T-cell (primary cell): ENCODE measurements around the gene POLR1C. TPM values are rescaled to one million over a fixed set of nuclear protein-coding genes. Genes with fewer than 3 reads are reported as not detected.

Experiments
- ATAC-seq, 4 experiments: fragments of 200-7000 bp in 3 of 4; fragments of 150-1000 bp in 1 of 4; cut with Tn5 transposase; replicated peaks in 1 of 4; 1 replicate in 3 of 4; 2 replicates in 1 of 4; pipeline ENCODE4 v1.10.0; 2021; ENCODE audit warnings: moderate library complexity in 3 of 4, mild to moderate bottlenecking in 2 of 4, moderate number of reproducible peaks in 1 of 4
- CTCF ChIA-PET, 2 donors: fragments of 300-600 bp; sonication (Branson Sonifier 250); formaldehyde crosslinking; loops; one replicate each; lab custom pipeline; 2022; ENCODE audit warnings: antibody characterized with exemption in 2 of 2; lab: Charles Lee
- POLR2A ChIA-PET, 2 donors: fragments of 300-600 bp; sonication (Branson Sonifier 250); formaldehyde crosslinking; loops; one replicate each; lab custom pipeline; 2022; ENCODE audit warnings: antibody characterized with exemption in 2 of 2; lab: Charles Lee
- DNase-seq, 35 experiments: peaks; one replicate each; pipeline versions ENCODE4 v3.0.0 to v3.0.0-alpha.2; 2013 to 2023
- H3K27ac ChIP-seq: one replicate; pipeline ENCODE4 v1.5.1; 2013; ENCODE audit warnings: low read length
- H3K27me3 ChIP-seq, 2 experiments: replicated peaks in 1 of 2; 1 replicate in 1 of 2; 2 replicates in 1 of 2; pipeline versions ENCODE4 v1.6.1 to v1.7.0; 2013; ENCODE audit warnings: low read length in 1 of 2, mixed read lengths in 1 of 2; ENCODE audit not compliant: control insufficient read depth in 2 of 2, insufficient read depth in 2 of 2; ENCODE audit errors: extremely low read depth in 1 of 2
- H3K36me3 ChIP-seq, 2 donors: 1 replicate in 1 of 2; 2 replicates in 1 of 2; pipeline versions ENCODE4 v1.6.1 to v1.7.0; 2013; ENCODE audit warnings: low read length in 1 of 2; ENCODE audit not compliant: control insufficient read depth in 2 of 2, insufficient read depth in 1 of 2; ENCODE audit errors: extremely low read depth in 1 of 2
- H3K4me1 ChIP-seq, 2 experiments: 1 replicate in 1 of 2; 2 replicates in 1 of 2; pipeline versions ENCODE4 v1.6.1 to v1.7.0; 2013; ENCODE audit warnings: low read length in 2 of 2, mixed read lengths in 1 of 2; ENCODE audit not compliant: insufficient read depth in 2 of 2, control insufficient read depth in 1 of 2; ENCODE audit errors: extremely low read depth in 1 of 2
- H3K4me3 ChIP-seq, 2 donors: 1 replicate in 1 of 2; 2 replicates in 1 of 2; pipeline versions ENCODE4 v1.5.1 to v1.7.0; 2013; ENCODE audit warnings: mild to moderate bottlenecking in 2 of 2, low read length in 1 of 2, moderate library complexity in 1 of 2; ENCODE audit not compliant: control insufficient read depth in 1 of 2; ENCODE audit errors: extremely low read depth in 1 of 2
- H3K9me3 ChIP-seq: 2 replicates; pipeline ENCODE4 v1.7.0; 2013
- H3K27ac Mint-ChIP-seq, 2 donors: one replicate each; pipeline ENCODE4 v1.8.0; 2020 to 2021; ENCODE audit warnings: mild to moderate bottlenecking in 2 of 2, mixed read lengths in 2 of 2
- H3K27me3 Mint-ChIP-seq, 2 donors: one replicate each; pipeline ENCODE4 v1.8.0; 2021 to 2022; ENCODE audit warnings: mixed read lengths in 2 of 2
- H3K36me3 Mint-ChIP-seq: one replicate; pipeline ENCODE4 v1.8.0; 2021; ENCODE audit warnings: mixed read lengths
- H3K4me1 Mint-ChIP-seq, 3 donors: one replicate each; pipeline ENCODE4 v1.8.0; 2020 to 2022; ENCODE audit warnings: mixed read lengths in 3 of 3, mild to moderate bottlenecking in 1 of 3
- H3K4me3 Mint-ChIP-seq, 3 donors: one replicate each; pipeline ENCODE4 v1.8.0; 2020 to 2022; ENCODE audit warnings: mild to moderate bottlenecking in 3 of 3, mixed read lengths in 3 of 3, moderate library complexity in 3 of 3
- H3K9me3 Mint-ChIP-seq, 3 donors: one replicate each; pipeline ENCODE4 v1.8.0; 2020 to 2022; ENCODE audit warnings: mixed read lengths in 3 of 3
- WGBS: methylation state at CpG from one replicate; pipeline ENCODE4 v1.1.5; 2013; ENCODE audit warnings: missing lambda C conversion rate; ENCODE audit not compliant: insufficient coverage; 5-methylcytosine and 5-hydroxymethylcytosine counted together
- total RNA-seq, 35 experiments: library from RNA in 6 of 35; stranded (reverse) in 6 of 35; fragments of 120-200 nt in 1 of 35; gene quantifications; one replicate each; pipeline versions ENCODE4 v1.2.1 to v1.2.4 and lab custom pipeline; 2013 to 2026

The POLR1C gene
- total RNA-seq, 5 donors from 2014 or later (not counting 1 experiment from before 2014, with no cell fraction given), result 42.3 to 49.8 (median 46.1) TPM

GRCh38 chr6:43509984-43510826, 6.7 kb upstream of the POLR1C start, which contains the start of gene LRRC73:
TSS of gene LRRC73 (minus strand) at chr6:43510346. CDS start at chr6:43509785, 561 bp downstream.
- no peak within 1 kb of the TSS for H3K27ac ChIP-seq
- Mint-ChIP-seq H3K27ac (peak within 1 kb of the TSS in 1 of 2 donors; percentile 45), H3K4me1 (peaks cover 33 to 45% (median 41%) of the 10 kb centered on the region in 3 donors), H3K36me3 (peaks cover 28% of the 10 kb centered on the region), H3K9me3 (no peaks in the 10 kb centered on the region), H3K27me3 (peaks cover 17 to 19% of the 10 kb centered on the region in 2 donors), H3K4me3 (peak within 1 kb of the TSS; percentile 74 to 82 (median 76))
- no peaks in the 10 kb centered on the region for H3K9me3 ChIP-seq
- H3K4me3 ChIP-seq, result peak within 1 kb of the TSS; percentile 48 to 52
- peaks cover 0 to 34% of the 10 kb centered on the region in 2 experiments for H3K27me3 ChIP-seq
- ChIA-PET POLR2A (interaction anchor here in 1 of 2 donors (0.6 kb wide), 1 partner anchor 1089 kb away, joined by 3 read pairs; no protein-coding TSS in a partner anchor), CTCF (interaction anchor here in 1 of 2 donors (1.0 kb wide), 1 partner anchor 962 kb away, joined by 3 read pairs; no protein-coding TSS in a partner anchor)
- peak; percentile 75 to 80 (median 77) for ATAC-seq
- 15% methylated on average over 91 of the region's 96 CpGs for WGBS
- peaks cover 20 to 49% of the 10 kb centered on the region in 2 donors for H3K36me3 ChIP-seq
- H3K4me1 ChIP-seq, result peaks cover 7 to 43% of the 10 kb centered on the region in 2 experiments
- DNase-seq, result peak; percentile 40 to 85 (median 62)

- no peak overlapping the region for H3K27ac ChIP-seq
- peak overlapping the region; percentile 36 to 76 (median 70) for H3K4me3 Mint-ChIP-seq
- no peak overlapping the region for H3K27ac Mint-ChIP-seq
- CTCF ChIA-PET, result interaction anchor here in 1 of 2 donors (1.0 kb wide), 1 partner anchor 963 kb away, joined by 3 read pairs; no protein-coding TSS in a partner anchor
- no peak for ATAC-seq
- peaks cover 39 to 51% (median 47%) of the 10 kb centered on the region in 3 donors for H3K4me1 Mint-ChIP-seq
- peaks cover 17 to 19% of the 10 kb centered on the region in 2 donors for H3K27me3 Mint-ChIP-seq
- H3K36me3 Mint-ChIP-seq, result peaks cover 30% of the 10 kb centered on the region
- H3K36me3 ChIP-seq, result peaks cover 14 to 51% of the 10 kb centered on the region in 2 donors
- WGBS, result 87% methylated on average over 9 of the region's 10 CpGs
- peak overlapping the region in 1 of 2 donors; percentile 48 for H3K4me3 ChIP-seq
- POLR2A ChIA-PET, result no interaction called here
- H3K9me3 ChIP-seq, result no peaks in the 10 kb centered on the region
- no peak for DNase-seq
- no peaks in the 10 kb centered on the region for H3K9me3 Mint-ChIP-seq
- peaks cover 0 to 34% of the 10 kb centered on the region in 2 experiments for H3K27me3 ChIP-seq
- H3K4me1 ChIP-seq, result peaks cover 13 to 49% of the 10 kb centered on the region in 2 experiments
These were observed 6.1 kb upstream of the POLR1C start for GRCh38 chr6:43510827-43511163.

GRCh38 chr6:43511824-43512415, 5.0 kb upstream of the POLR1C start:
- ChIA-PET POLR2A (interaction anchor here in 1 of 2 donors (0.5 kb wide), 1 partner anchor 18 kb away, joined by 7 read pairs; no protein-coding TSS in a partner anchor), CTCF (no interaction called here)
- no peak for ATAC-seq
- no peak for DNase-seq
- Mint-ChIP-seq H3K27me3 (peaks cover 17 to 19% of the 10 kb centered on the region in 2 donors), H3K9me3 (no peaks in the 10 kb centered on the region), H3K27ac (peak overlapping the region in 1 of 2 donors; percentile 44), H3K36me3 (peaks cover 30% of the 10 kb centered on the region), H3K4me3 (peak overlapping the region in 2 of 3 donors; percentile 15 to 33), H3K4me1 (peaks cover 43 to 51% (median 48%) of the 10 kb centered on the region in 3 donors)
- WGBS, result 100% methylated on average over 1 of the region's 11 CpGs
- Histone ChIP-seq H3K4me3 (no peak overlapping the region), H3K36me3 (peaks cover 11 to 50% of the 10 kb centered on the region in 2 donors), H3K27ac (no peak overlapping the region), H3K27me3 (peaks cover 0 to 31% of the 10 kb centered on the region in 2 experiments), H3K4me1 (peaks cover 18 to 51% of the 10 kb centered on the region in 2 experiments), H3K9me3 (no peaks in the 10 kb centered on the region)

- 87% methylated on average over 9 of the region's 9 CpGs for WGBS
- ATAC-seq (no peak), DNase-seq (no peak)
- no peak overlapping the region for H3K27ac Mint-ChIP-seq
- peaks cover 11 to 66% of the 10 kb centered on the region in 2 donors for H3K36me3 ChIP-seq
- CTCF ChIA-PET, result interaction anchor here in 1 of 2 donors (2.5 kb wide), 1 partner anchor 9 kb away, joined by 10 read pairs; no protein-coding TSS in a partner anchor
- peaks cover 38 to 40% (median 39%) of the 10 kb centered on the region in 3 donors for H3K4me1 Mint-ChIP-seq
- no peak overlapping the region for H3K4me3 Mint-ChIP-seq
- no peaks in the 10 kb centered on the region for H3K9me3 Mint-ChIP-seq
- H3K4me3 ChIP-seq, result peak overlapping the region; percentile 78 to 86
- peaks cover 39% of the 10 kb centered on the region for H3K36me3 Mint-ChIP-seq
- H3K27ac ChIP-seq, result peak overlapping the region; percentile 57
- H3K27me3 Mint-ChIP-seq, result no peaks in the 10 kb centered on the region
- no peaks in the 10 kb centered on the region for H3K9me3 ChIP-seq
- POLR2A ChIA-PET, result interaction anchor here in 1 of 2 donors (1.3 kb wide), 1 partner anchor 16 kb away, joined by 4 read pairs; no protein-coding TSS in a partner anchor
- H3K27me3 ChIP-seq, result no peaks in the 10 kb centered on the region
- H3K4me1 ChIP-seq, result peaks cover 31 to 50% of the 10 kb centered on the region in 2 experiments
These were observed 1.1 kb upstream of the POLR1C start for GRCh38 chr6:43515808-43516207.

- H3K4me3 ChIP-seq, result peak overlapping the region; percentile 78 to 86
- Mint-ChIP-seq H3K9me3 (no peaks in the 10 kb centered on the region), H3K36me3 (peaks cover 41% of the 10 kb centered on the region), H3K4me1 (peaks cover 37 to 39% (median 38%) of the 10 kb centered on the region in 3 donors), H3K27ac (no peak overlapping the region), H3K27me3 (no peaks in the 10 kb centered on the region), H3K4me3 (no peak overlapping the region)
- DNase-seq, result no peak
- CTCF ChIA-PET, result interaction anchor here in 1 of 2 donors (0.5 to 2.5 kb wide), 2 partner anchors 10 to 13 kb away, joined by 4 to 10 read pairs; no protein-coding TSS in a partner anchor
- POLR2A ChIA-PET, result interaction anchor here (0.6 to 1.3 kb wide), 4 partner anchors 15 to 663 kb away, joined by 3 to 4 read pairs (median 3); partner anchors contain the start of genes ABCC10 (in 1 of the 2) and DLK2 (in 1 of the 2)
- H3K9me3 ChIP-seq, result no peaks in the 10 kb centered on the region
- H3K36me3 ChIP-seq, result peaks cover 12 to 66% of the 10 kb centered on the region in 2 donors
- H3K4me1 ChIP-seq, result peaks cover 31 to 50% of the 10 kb centered on the region in 2 experiments
- peak overlapping the region; percentile 57 for H3K27ac ChIP-seq
- 0% methylated on average over 5 of the region's 10 CpGs for WGBS
- peak; percentile 1 to 18 (median 2) for ATAC-seq
- no peaks in the 10 kb centered on the region for H3K27me3 ChIP-seq
These were observed 557 bp upstream of the POLR1C start for GRCh38 chr6:43516367-43516696.
